SK-N-SH (cell line): ENCODE data around the gene ANKH. TPM values are rescaled to one million over a fixed set of nuclear protein-coding genes. Genes with fewer than 3 reads are reported as not detected.

Experiments used
- CTCF ChIA-PET: fragments of 300-600, 350-600 bp; formaldehyde crosslinking; extraction: SDS; loops from one replicate; lab custom pipeline; 2021; lab: Yijun Ruan, JAX
- POLR2A ChIA-PET: fragments of 350-600 bp; sonication (Branson Sonifier 250); formaldehyde crosslinking; extraction: SDS; loops from one replicate; lab custom pipeline; 2020; ENCODE audit warnings: antibody characterized with exemption, inconsistent platforms; lab: Yijun Ruan, JAX
- DNase-seq: peaks from one replicate; pipeline ENCODE4 v3.0.0; 2012
- H2AFZ ChIP-seq: fragments of 200-600 bp; sonication (generic); 2 replicates; pipeline ENCODE4 v1.8.1; 2016; ENCODE audit warnings: antibody characterized with exemption, mild to moderate bottlenecking, low read depth
- H3F3A ChIP-seq: fragments of 200-600 bp; sonication (generic); replicated peaks from 2 replicates; pipeline ENCODE3; 2016; ENCODE audit warnings: antibody characterized with exemption, mild to moderate bottlenecking; ENCODE audit not compliant: insufficient read depth
- H3K27ac ChIP-seq, 2 experiments: fragments of 200-500 bp in 1 of 2; fragments of 200-600 bp in 1 of 2; sonication (Bioruptor generic) in 1 of 2; sonication (generic), shearing (Covaris generic) in 1 of 2; 2 replicates each; pipeline versions ENCODE4 v1.5.1 to v1.6.1; 2014 to 2016; ENCODE audit warnings: low read depth in 2 of 2, inconsistent platforms in 1 of 2, low read length in 1 of 2, mild to moderate bottlenecking in 1 of 2, mixed read lengths in 1 of 2
- H3K27me3 ChIP-seq: fragments of 200-600 bp; sonication (generic), shearing (Covaris generic); 2 replicates; pipeline ENCODE4 v1.6.1; 2016; ENCODE audit warnings: mixed run types; ENCODE audit not compliant: insufficient read depth
- H3K36me3 ChIP-seq, 2 experiments: fragments of 200-500 bp in 1 of 2; fragments of 200-600 bp in 1 of 2; sonication (Bioruptor generic) in 1 of 2; sonication (generic) in 1 of 2; replicated peaks in 1 of 2; 2 replicates each; pipeline versions ENCODE3 to v1.5.1; 2014 to 2016; ENCODE audit warnings: low read length in 1 of 2, mild to moderate bottlenecking in 1 of 2; ENCODE audit not compliant: insufficient read depth in 2 of 2, control insufficient read depth in 1 of 2
- H3K4me1 ChIP-seq, 2 experiments: fragments of 200-500 bp in 1 of 2; fragments of 200-600 bp in 1 of 2; sonication (Bioruptor generic) in 1 of 2; sonication (generic), shearing (Covaris generic) in 1 of 2; 2 replicates each; pipeline versions ENCODE4 v1.5.1 to v1.6.1; 2014 to 2016; ENCODE audit warnings: low read depth in 1 of 2, low read length in 1 of 2, mixed run types in 1 of 2; ENCODE audit not compliant: insufficient read depth in 2 of 2, control insufficient read depth in 1 of 2
- H3K4me2 ChIP-seq: fragments of 200-600 bp; sonication (generic), shearing (Covaris generic); 2 replicates; pipeline ENCODE4 v1.6.1; 2017; ENCODE audit warnings: mixed run types
- H3K4me3 ChIP-seq, 2 experiments: fragments of 200-500 bp in 1 of 2; fragments of 200-600 bp in 1 of 2; sonication (Bioruptor generic) in 1 of 2; sonication (generic), shearing (Covaris generic) in 1 of 2; 2 replicates each; pipeline versions ENCODE4 v1.5.1 to v1.8.1; 2014 to 2016; ENCODE audit warnings: low read depth in 2 of 2, inconsistent platforms in 1 of 2, low read length in 1 of 2, mild to moderate bottlenecking in 1 of 2, mixed read lengths in 1 of 2, moderate library complexity in 1 of 2
- H3K79me2 ChIP-seq: fragments of 200-600 bp; sonication (generic); 2 replicates; pipeline ENCODE4 v1.8.1; 2017; ENCODE audit warnings: mild to moderate bottlenecking; ENCODE audit not compliant: insufficient read depth
- H3K9ac ChIP-seq: fragments of 200-600 bp; sonication (generic); 2 replicates; pipeline ENCODE4 v1.6.1; 2017; ENCODE audit warnings: mixed run types
- H3K9me2 ChIP-seq: fragments of 200-600 bp; sonication (generic); 2 replicates; pipeline ENCODE4 v1.6.1; 2017; ENCODE audit warnings: mixed run types
- H3K9me3 ChIP-seq: fragments of 200-600 bp; sonication (generic); 2 replicates; pipeline ENCODE4 v1.6.1; 2017; ENCODE audit warnings: mixed run types, mild to moderate bottlenecking, moderate library complexity
- H4K20me1 ChIP-seq: fragments of 200-600 bp; sonication (generic); 2 replicates; pipeline ENCODE4 v1.6.1; 2017; ENCODE audit warnings: mild to moderate bottlenecking, mixed run types; ENCODE audit not compliant: insufficient read depth
- CHD2 ChIP-seq: fragments of 150-350 bp; IDR thresholded peaks from 2 replicates; pipeline ENCODE4 v1.6.1; 2018; ENCODE audit warnings: low read length; ENCODE audit not compliant: partially characterized antibody
- CTCF ChIP-seq: fragments of 200-600 bp; sonication (generic); IDR thresholded peaks from 2 replicates; pipeline ENCODE4 v1.6.1; 2017; ENCODE audit warnings: antibody characterized with exemption, mild to moderate bottlenecking, moderate library complexity
- EP300 ChIP-seq, 2 experiments: IDR thresholded peaks; 2 replicates each; pipeline versions ENCODE4 v1.4.0 to v1.6.1; 2012; ENCODE audit warnings: borderline replicate concordance in 1 of 2, low read depth in 1 of 2, low read length in 1 of 2
- FOSL2 ChIP-seq: IDR thresholded peaks from 2 replicates; pipeline ENCODE4 v1.4.0; 2012; ENCODE audit warnings: low read depth, mild to moderate bottlenecking, moderate library complexity, borderline replicate concordance
- FOXJ3 ChIP-seq: sonication (generic); formaldehyde crosslinking; IDR thresholded peaks from 2 replicates; pipeline ENCODE4 v1.5.1; 2020; ENCODE audit warnings: mild to moderate bottlenecking, missing genetic modification reagents
- GABPA ChIP-seq: IDR thresholded peaks from 2 replicates; pipeline ENCODE4 v1.4.0; 2012; ENCODE audit warnings: low read depth, mild to moderate bottlenecking
- NRF1 ChIP-seq: IDR thresholded peaks from 2 replicates; pipeline ENCODE4 v1.6.1; 2012; ENCODE audit warnings: low read depth, mild to moderate bottlenecking, low read length
- RAD21 ChIP-seq: IDR thresholded peaks from 2 replicates; pipeline ENCODE4 v1.6.1; 2012; ENCODE audit warnings: mild to moderate bottlenecking, low read length
- RCOR1 ChIP-seq: fragments of 150-350 bp; IDR thresholded peaks from 2 replicates; pipeline ENCODE4 v1.6.1; 2017; ENCODE audit warnings: antibody characterized with exemption, low read length
- RXRA ChIP-seq: IDR thresholded peaks from 2 replicates; pipeline ENCODE4 v1.4.0; 2012; ENCODE audit warnings: low read depth, mild to moderate bottlenecking, borderline replicate concordance
- SIN3A ChIP-seq: IDR thresholded peaks from 2 replicates; pipeline ENCODE4 v1.6.1; 2012; ENCODE audit warnings: low read depth, mild to moderate bottlenecking, low read length, moderate library complexity, borderline replicate concordance
- SMC3 ChIP-seq: IDR thresholded peaks from 2 replicates; pipeline ENCODE4 v1.6.1; 2012; ENCODE audit warnings: low read depth, low read length, improper control_type of control experiment
- TEAD4 ChIP-seq: IDR thresholded peaks from 2 replicates; pipeline ENCODE4 v1.4.0; 2012; ENCODE audit warnings: mild to moderate bottlenecking, borderline replicate concordance; ENCODE audit not compliant: insufficient read depth
- USF2 ChIP-seq: fragments of 150-350 bp; IDR thresholded peaks from 2 replicates; pipeline ENCODE4 v1.6.1; 2017; ENCODE audit warnings: antibody characterized with exemption, low read length, low read depth, borderline replicate concordance
- ZBTB33 ChIP-seq: IDR thresholded peaks from 2 replicates; pipeline ENCODE4 v1.4.0; 2012; ENCODE audit warnings: low read depth, borderline replicate concordance
- WGBS: methylation state at CpG from one replicate; pipeline ENCODE4 v1.1.6; 2017; ENCODE audit warnings: low lambda C conversion rate; 5-methylcytosine and 5-hydroxymethylcytosine counted together
- polyA plus RNA-seq, 3 experiments: library from polyadenylated mRNA; depleted of rRNA; stranded (reverse); fragments of >200 nt; gene quantifications; 2 replicates each; pipeline ENCODE4 v1.2.3, GENCODE V29; 2012
- TF ChIP-seq, protein P1 (sequence below): IDR thresholded peaks from 2 replicates; pipeline ENCODE4 v1.6.1; 2012; ENCODE audit warnings: mild to moderate bottlenecking, low read depth, low read length, moderate library complexity
- TF ChIP-seq, protein P2 (sequence below): fragments of 150-350 bp; IDR thresholded peaks from 2 replicates; pipeline ENCODE4 v1.6.1; 2016; ENCODE audit warnings: mild to moderate bottlenecking, low read depth, low read length

The ANKH gene
- polyA plus RNA-seq, 1 of the 3 experiments (the other 2 are of a cell fraction): 22.0 TPM

GRCh38 chr5:14855366-14855765 lies 16.2 kb downstream of the ANKH start:
- Histone ChIP-seq H2AFZ (no peak overlapping the region), H3K4me1 (peaks cover 0 to 8% of the 10 kb centered on the region in 2 experiments; a peak in 1 of 4 replicates), H3K36me3 (no peaks in the 10 kb centered on the region), H4K20me1 (peaks cover 11% of the 10 kb centered on the region; the same call in 1 of the 2 replicates)
- CTCF ChIA-PET: no interaction called here
- TF ChIP-seq, protein P1, sequence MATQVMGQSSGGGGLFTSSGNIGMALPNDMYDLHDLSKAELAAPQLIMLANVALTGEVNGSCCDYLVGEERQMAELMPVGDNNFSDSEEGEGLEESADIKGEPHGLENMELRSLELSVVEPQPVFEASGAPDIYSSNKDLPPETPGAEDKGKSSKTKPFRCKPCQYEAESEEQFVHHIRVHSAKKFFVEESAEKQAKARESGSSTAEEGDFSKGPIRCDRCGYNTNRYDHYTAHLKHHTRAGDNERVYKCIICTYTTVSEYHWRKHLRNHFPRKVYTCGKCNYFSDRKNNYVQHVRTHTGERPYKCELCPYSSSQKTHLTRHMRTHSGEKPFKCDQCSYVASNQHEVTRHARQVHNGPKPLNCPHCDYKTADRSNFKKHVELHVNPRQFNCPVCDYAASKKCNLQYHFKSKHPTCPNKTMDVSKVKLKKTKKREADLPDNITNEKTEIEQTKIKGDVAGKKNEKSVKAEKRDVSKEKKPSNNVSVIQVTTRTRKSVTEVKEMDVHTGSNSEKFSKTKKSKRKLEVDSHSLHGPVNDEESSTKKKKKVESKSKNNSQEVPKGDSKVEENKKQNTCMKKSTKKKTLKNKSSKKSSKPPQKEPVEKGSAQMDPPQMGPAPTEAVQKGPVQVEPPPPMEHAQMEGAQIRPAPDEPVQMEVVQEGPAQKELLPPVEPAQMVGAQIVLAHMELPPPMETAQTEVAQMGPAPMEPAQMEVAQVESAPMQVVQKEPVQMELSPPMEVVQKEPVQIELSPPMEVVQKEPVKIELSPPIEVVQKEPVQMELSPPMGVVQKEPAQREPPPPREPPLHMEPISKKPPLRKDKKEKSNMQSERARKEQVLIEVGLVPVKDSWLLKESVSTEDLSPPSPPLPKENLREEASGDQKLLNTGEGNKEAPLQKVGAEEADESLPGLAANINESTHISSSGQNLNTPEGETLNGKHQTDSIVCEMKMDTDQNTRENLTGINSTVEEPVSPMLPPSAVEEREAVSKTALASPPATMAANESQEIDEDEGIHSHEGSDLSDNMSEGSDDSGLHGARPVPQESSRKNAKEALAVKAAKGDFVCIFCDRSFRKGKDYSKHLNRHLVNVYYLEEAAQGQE: no peak
- TF ChIP-seq FOXJ3 (no peak), RAD21 (no peak), EP300 (IDR thresholded peaks at IDR 0.05; ENCODE audit: borderline replicate concordance in 1 of 2, low read depth in 1 of 2, low read length in 1 of 2) (no peak), USF2 (no peak), NRF1 (no peak), GABPA (no peak)
- TF ChIP-seq, all 33 proteins: peak for 0
- H3K9ac ChIP-seq: no peak overlapping the region
- no peaks in the 10 kb centered on the region for H3K27me3 ChIP-seq
- H3K9me2 ChIP-seq: no peaks in the 10 kb centered on the region
- POLR2A ChIA-PET: no interaction called here
- H3K9me3 ChIP-seq: no peaks in the 10 kb centered on the region
- no peaks in the 10 kb centered on the region for H3F3A ChIP-seq
- no peak overlapping the region for H3K4me2 ChIP-seq
- no peak overlapping the region for H3K4me3 ChIP-seq
- peaks cover 31% of the 10 kb centered on the region for H3K79me2 ChIP-seq
- no peak overlapping the region for H3K27ac ChIP-seq
- WGBS: 94% methylated on average over 1 of the region's 1 CpG
- DNase-seq: no peak

DNA sequence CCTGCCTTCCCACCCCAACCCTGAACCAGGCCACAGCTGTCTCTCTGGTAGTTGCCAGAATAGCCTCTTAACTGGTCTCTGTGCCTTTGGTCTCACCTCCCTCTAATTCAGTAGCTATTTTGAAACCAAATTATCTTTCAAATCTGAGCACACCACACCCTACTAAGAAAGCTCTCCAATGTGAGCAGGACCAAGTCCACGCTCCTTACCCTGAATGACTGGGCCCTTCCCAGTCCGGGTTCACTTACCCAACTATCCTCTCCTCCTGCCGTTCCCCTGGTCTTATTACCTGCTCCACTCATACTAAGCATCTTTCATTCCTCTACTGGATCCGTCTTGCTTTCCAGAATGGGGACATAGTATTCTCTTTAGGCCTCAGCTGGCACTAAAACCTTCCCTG lies 16.8 kb downstream of the ANKH start:
- Histone ChIP-seq H3K9ac (no peak overlapping the region), H4K20me1 (peaks cover 11% of the 10 kb centered on the region; the same call in 1 of the 2 replicates), H2AFZ (no peak overlapping the region), H3K79me2 (peaks cover 29% of the 10 kb centered on the region), H3K9me3 (no peaks in the 10 kb centered on the region), H3K9me2 (no peaks in the 10 kb centered on the region), H3K36me3 (no peaks in the 10 kb centered on the region), H3F3A (no peaks in the 10 kb centered on the region), H3K4me3 (no peak overlapping the region), H3K4me2 (no peak overlapping the region), H3K27me3 (no peaks in the 10 kb centered on the region), H3K4me1 (peaks cover 0 to 14% of the 10 kb centered on the region in 2 experiments; a peak in 1 of 4 replicates), H3K27ac (no peak overlapping the region)
- 89% methylated on average over 4 of the region's 4 CpGs for WGBS
- DNase-seq: no peak
- POLR2A ChIA-PET: no interaction called here
- CTCF ChIA-PET: no interaction called here
- no peak for TF ChIP-seq CHD2
- no peak for TF ChIP-seq RXRA
- no peak for TF ChIP-seq SIN3A
- TF ChIP-seq EP300 (IDR thresholded peaks at IDR 0.05; ENCODE audit: borderline replicate concordance in 1 of 2, low read depth in 1 of 2, low read length in 1 of 2): no peak
- no peak for TF ChIP-seq TEAD4
- no peak for TF ChIP-seq ZBTB33
- no peak for TF ChIP-seq FOXJ3
- no peak for TF ChIP-seq NRF1
- no peak for TF ChIP-seq CTCF
- no peak for TF ChIP-seq RCOR1
- no peak for TF ChIP-seq SMC3
- TF ChIP-seq FOSL2: no peak
- TF ChIP-seq, protein P2, sequence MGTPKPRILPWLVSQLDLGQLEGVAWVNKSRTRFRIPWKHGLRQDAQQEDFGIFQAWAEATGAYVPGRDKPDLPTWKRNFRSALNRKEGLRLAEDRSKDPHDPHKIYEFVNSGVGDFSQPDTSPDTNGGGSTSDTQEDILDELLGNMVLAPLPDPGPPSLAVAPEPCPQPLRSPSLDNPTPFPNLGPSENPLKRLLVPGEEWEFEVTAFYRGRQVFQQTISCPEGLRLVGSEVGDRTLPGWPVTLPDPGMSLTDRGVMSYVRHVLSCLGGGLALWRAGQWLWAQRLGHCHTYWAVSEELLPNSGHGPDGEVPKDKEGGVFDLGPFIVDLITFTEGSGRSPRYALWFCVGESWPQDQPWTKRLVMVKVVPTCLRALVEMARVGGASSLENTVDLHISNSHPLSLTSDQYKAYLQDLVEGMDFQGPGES: no peak
- no peak for TF ChIP-seq RAD21
